ENCODE results near the gene NKD2.
"Not testable (repeated sequence)": the region's sequence is repeated elsewhere in the genome, so short reads cannot be mapped to it uniquely, and the experiment has no call there.

NKD2 gene

DNA sequence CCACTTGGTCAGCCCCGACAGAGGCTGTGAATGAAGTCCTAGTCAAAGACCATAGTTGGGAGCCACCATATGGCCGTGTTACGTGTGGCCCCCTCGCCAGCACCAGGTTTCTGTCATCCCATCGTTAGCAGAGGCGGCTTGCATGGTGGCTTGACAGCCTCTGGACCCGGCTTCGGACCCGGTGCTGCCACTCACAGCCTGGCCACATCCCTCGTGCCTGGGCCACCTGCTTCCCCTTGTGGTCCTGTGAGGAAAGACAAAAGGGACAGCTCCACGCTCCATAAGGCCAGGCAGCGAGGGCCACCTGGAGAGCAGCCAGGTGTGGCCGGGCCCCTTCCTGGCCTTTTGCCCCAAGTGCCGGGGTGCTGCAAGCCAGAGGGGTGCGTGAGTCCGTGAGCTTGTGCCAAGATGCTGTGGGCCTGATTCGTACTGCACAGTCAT, 6.2 kb downstream of the NKD2 start:
- DNase-seq, result no peak

DNA sequence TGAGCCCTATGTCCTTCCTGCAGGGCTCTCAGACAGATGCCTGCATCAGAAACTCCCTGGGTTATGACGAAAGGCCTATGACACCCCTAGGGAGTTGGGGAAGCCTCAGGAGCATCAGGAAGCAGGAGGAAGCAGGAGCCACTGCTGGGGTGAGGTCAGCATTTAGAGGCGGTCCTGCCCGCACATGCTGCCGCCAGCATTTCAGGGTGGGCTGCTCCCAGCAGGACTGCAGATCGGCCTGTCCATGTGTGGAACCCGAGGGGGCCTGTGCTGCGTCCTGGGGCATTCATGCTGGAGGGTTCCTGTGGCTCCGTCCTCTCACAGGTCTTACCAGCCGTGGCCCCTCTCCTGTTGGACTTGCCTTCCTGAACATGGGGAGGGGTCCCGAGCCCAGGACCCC, 6.9 kb downstream of the NKD2 start:
- no peak for DNase-seq

DNA sequence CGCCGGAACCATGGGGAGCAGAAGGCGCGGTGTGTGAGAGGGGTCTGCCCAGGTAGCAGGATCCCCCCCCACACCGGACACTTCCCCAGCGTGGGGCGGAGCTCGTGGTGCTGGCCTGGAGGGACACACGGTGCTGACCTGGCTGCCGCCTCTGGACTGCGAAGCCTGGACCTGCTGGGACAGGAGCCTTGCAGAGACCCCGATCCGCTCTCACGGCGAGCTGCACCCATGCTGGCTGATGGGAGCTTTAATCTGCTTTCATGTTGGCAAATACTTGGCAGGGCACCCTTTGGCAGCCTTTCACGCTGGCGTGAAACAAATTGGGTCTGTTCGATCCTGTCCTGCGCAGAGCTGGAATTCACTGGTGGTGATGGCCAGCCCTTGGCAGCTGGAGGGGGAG, 7.4 kb downstream of the NKD2 start:
- DNase-seq, result no peak

DNA sequence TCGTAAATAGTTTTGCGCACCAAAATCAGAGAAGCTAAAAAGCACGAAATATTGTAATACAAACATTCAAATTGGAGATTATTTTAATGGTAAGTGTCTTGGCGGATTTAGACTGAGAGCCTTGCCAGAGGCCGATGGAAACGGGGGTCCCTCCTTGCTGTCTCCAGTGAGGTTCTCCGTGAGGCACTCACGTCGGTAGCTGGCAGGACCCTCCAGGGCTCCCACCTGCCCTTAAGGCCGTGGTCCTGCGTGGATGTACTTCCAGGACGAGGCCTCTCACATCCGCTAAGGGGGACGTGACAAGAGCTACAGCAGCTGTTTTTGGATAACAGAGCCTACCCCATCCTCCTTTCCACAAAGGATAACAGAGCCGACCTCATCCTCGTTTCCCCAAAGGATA, 7.9 kb downstream of the NKD2 start:
- DNase-seq, result no peak

DNA sequence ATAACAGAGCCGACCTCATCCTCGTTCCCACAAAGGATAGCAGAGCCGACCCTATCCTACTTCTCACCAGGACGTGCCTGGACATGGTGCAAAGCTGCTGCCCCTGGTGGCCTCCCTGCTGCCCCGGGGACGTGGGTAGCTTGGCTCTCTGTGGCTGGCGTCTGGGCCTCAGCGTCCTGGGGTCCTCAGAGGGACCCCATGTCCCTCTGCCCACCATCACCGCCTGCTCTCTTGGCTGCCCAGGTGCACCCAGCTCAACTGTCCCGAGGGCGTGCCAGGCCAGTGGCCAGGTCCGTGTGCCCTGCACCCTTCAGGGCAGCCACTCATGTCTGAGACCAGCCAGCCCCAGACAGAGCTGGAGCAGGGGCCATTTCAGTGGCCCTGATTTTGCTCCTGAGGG, 8.5 kb downstream of the NKD2 start:
- no peak for DNase-seq

DNA sequence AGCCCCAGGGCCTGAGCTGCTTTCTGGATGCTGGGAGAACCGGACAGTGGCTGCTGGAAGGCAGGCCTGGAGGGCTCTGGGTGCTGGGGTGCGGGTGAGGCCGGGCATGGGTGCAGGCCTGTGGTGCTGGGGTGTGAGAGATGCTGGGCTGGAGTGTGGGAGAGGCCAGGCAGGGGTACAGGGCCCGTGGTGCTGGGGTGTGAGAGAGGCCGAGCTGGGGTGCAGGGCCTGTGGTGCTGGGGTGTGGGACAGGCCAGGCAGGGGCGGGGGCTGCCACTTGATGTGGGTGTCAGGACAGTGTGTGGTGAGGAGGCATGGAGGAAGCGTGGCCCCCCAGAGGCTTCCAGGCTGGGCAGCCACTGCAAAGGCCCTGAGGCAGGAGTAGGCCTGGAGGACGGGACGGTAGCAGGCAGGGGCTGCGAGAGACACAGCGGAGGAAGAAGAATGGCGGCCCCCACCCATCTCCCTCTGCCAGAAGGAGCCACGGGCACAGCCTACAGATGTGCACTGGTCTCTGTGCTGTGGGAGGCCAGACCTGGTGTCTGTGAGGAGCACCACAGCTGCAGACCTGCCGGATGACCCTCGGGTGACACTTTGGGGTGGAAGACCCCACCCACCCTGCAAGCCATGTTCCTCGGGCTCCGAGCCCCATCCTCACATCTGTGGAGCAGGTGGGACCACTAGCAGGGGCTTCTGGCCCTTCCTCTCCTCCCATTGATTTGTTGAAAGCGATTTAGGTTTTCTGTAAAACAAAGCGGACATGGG, 9.3 kb downstream of the NKD2 start:
- no peak for DNase-seq

DNA sequence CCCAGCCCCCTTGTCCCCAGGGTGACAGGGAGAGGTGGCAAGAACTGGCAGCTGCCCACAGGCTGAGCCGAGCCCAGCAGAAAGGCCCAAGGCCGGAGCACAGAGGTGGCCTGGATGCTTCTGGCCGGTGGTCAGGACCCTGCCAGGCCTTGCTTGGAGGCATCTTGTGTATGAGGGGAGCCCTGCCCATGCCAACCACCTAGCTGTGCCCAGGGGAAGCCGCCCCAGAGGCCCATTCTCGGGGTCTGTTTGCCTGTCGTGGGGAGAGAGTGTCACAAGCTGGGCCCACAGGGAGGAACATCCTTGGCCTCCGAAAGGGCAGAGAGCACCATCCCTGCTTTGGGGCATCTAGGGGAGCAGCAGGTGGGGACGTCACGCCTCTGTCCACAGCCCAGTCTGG, 10.0 kb downstream of the NKD2 start:
- no peak for DNase-seq

DNA sequence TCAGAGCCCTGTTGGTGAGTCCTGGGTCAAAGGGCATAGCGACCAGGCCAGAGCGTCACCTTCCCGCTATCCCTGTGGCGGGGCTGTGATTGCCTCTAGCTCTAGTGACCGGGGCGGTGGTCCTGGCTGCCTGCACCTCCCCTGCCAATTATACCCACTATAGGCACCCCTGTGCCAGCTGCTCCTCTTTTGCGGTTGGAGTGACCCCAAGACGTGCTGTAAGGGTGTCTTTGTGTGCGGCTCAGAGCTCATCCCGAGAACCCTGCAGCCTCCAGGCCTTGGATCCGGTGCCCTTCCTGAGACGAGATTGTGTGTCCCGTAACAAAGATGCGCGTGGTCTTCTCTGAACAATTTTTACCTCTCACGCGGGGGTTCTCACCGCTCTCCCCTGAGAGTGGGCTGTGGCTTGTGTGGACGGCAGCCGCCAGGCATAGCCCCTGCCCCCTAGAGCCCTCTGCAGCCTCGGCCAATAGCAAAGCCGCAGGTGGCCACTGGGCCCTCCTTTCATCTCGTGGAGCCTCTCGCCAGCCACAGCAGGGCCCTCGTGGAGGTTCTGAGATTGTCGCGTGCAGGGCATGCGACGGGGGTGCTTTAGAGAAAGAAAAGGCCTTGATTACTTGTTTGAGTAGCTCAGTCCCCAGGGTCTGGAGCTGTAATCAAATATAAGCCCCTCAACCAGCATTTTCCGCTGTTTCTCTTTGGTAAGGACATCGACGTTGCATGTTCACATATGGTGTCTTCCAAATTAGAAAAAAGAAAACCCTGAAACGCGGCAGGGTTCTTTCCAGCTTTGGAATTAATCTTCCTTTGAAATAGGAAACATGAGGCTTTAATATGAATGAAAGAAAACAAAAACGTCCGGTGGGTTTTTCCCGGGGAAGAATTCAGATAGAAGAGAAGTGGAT, 10.7 kb downstream of the NKD2 start:
- DNase-seq, result no peak

DNA sequence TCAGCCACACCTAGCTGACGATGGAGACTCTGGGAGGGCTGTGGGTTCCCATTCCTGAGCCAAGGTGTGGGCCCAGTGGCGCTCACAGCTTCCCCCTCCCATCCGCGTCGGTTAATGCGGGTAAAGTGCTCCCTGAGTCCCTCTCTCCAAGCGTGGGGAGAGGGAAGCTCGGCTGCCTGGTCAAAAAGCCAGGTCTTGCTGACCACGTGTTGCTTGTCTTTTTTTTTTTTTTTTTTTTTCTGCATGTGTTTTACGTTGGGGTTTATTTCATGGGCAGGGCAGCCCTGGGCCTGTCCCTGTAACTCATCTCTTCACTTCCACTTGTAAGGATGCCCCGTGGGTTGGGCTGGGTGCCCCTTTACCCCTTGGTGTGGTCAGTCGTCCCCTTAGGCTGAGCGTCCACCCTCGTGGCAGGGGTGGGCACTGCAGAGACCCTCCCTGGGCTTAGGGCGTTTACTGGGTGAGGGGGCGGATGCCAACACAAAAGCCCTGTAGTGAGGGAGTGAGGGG, 11.9 kb downstream of the NKD2 start:
- no peak for DNase-seq

DNA sequence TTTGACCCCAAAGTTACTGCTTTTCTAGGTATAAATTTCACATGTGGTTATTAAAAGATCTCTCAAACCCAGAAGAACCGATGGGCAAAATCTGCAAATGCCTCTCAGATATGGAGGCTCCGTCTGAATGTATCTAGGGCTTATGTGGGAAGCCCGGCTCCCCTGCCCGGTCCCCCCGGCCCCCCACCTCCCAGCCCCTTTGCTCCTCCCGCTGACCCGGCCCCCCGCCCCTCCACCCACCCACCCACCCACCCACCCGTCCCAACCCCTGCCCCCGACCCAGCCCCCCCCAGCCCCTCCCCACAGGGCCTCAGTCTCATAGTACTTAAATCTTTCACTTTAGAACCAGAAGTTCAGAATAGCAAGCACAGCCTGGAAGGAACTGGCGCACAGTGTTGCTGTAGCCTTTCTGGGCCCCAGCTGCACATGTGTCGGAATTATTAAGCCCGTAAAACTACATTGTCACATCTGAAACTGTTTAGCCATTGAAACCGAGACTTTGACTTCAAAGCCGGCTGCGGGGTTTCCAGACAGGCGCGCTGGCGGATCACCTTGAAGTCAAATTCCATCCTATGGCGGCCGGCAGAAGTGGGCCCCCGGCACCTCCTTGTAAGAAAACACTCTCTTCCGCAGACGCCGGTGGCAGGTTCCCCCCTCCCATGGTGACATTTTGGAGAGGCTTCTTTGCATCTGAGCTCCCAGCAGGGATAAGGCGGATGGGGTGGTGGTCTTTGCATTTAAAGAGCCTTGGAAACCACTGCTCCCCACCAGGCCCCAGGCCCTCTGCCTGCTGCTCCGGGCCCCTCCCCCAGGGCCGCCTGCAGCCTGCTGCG, 12.8 kb downstream of the NKD2 start:
- DNase-seq, result no peak

DNA sequence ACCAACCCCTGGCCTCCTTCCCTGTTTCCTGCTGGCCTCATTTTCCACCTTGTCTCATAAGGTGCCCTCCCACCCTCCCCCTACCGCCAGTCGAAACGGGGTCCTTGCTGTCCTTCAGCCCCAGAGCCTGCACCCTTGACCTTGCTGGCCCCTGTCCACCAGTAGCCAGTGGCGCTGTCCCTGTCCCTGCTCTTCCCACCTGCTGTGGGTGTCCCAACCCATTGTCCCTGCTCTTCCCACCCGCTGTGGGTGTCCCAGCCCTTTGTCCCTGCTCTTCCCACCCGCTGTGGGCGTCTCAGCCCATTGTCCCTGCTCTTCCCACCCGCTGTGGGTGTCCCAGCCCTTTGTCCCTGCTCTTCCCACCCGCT, 13.4 kb downstream of the NKD2 start:
- DNase-seq, result not testable (repeated sequence)

DNA sequence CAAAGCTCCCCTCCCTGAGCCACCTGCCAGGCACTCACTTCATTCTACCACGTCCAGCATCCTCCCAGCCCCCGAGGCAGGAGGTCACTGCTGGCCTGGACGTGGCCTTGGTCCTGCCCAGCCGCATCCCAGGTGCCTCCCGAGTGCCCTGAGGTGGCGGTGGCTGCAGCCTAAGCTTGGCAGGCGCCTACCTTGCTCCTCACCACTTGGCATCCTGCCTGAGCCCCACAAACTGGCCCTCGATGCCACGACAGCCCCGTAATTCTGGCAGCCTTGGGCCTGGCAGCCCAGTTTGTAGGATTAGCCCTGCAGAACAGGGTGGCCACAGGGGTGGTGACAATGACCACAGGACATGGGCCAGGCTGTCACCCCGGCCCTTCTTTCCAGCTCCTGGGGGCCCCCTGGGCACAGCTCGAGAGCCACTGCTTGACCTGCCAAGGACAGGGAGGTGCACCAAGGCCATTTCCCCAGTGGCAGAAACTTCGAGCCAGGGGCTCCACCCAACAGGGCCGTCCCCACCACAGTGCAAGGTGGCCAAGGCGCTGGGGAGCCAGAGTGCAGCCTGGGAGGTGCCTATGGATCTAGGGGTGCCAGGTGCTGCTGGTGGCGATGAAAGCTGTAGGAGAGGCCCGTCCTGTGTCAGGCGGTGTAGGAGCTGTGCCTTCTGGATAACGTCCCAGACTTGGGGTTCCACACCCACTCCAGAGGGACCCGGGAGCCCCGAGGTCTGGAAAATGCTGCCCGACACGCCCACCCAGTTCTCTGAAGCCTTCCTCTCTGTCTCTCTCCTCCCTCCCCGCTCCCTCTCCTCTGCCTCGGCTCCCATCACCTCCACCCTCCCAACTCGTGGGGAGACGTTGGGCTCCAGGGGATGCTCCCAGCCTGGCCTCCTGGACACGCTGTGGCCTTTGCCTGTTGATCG, 18.4 kb downstream of the NKD2 start:
- no peak for DNase-seq

DNA sequence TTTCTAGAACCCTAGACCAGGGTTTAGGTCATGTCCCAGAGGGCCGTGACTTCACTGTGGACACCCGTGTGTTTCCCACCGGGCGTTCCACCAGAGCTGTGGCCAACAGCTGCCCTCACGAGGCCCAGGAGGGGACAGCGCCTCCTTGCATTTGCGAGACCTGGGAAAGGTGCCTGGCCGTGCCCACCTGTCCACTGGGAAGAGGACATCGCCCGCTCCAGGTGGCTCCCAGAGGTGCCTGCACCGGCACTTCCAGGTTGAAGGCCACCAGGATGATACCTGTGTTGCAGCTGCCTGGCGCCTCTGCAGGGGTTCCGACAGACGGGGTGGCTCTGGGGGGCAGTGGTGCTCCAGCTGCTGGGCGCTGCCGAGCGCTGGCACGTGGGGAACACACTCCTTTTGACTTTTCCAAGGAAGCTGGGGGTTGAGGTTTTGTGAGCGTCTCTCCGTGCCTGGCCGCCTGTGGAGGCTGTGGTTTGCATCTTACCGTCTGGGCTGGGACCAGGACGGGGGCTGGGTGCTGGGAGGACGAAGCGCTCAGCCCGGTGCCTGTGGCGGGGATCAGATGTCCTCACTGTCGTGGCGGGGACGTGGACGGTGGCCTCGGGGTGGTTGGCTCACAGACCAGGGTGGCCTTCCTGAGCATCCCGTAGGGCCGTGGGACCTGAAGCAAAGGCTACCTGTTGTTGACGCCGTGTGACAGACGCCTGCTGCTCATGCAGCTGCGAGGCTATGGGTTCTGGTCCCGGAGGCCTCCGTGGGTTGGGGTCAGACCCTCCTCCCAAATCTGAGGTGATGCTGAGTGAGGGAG, 19.2 kb downstream of the NKD2 start:
- DNase-seq, result no peak

DNA sequence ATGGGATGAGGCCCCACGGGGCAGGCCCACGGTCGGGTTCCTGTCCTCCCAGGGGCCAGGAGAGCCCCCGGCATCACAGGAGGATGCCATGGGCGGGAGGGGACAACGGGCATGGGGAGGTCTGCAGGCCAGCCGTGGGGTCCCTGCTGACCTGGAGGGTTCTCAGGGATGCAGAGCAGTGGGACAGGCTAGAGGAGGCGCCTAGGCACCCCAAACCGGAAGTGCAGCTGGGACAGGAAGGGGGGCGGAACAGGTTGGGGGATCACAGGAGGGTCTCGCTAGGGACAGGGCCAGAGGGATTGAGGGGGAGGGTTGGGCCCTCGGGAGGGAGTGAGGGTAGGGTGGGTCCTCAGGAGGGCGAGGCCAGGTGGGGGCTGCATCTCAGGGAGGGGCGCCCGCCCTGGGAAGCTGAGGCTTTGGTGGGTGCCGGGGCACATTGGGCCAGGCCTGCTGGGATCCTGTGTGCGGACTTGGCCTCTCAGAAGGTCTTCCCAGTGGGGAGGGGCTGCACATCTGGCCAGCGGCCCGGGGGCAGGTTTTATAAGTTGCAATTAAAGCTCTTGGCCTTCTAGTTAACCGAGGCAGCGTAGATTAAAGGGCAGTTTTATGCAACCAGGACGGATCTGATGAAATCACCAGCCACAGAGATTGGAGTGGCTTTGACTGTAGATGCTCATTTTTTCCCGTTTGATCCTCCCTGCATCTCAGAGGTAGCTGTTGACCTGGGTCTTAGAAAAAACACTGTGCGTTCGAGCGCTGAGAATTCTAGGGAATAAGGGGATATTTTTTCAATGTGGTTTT, 20.1 kb downstream of the NKD2 start:
- DNase-seq, result no peak

DNA sequence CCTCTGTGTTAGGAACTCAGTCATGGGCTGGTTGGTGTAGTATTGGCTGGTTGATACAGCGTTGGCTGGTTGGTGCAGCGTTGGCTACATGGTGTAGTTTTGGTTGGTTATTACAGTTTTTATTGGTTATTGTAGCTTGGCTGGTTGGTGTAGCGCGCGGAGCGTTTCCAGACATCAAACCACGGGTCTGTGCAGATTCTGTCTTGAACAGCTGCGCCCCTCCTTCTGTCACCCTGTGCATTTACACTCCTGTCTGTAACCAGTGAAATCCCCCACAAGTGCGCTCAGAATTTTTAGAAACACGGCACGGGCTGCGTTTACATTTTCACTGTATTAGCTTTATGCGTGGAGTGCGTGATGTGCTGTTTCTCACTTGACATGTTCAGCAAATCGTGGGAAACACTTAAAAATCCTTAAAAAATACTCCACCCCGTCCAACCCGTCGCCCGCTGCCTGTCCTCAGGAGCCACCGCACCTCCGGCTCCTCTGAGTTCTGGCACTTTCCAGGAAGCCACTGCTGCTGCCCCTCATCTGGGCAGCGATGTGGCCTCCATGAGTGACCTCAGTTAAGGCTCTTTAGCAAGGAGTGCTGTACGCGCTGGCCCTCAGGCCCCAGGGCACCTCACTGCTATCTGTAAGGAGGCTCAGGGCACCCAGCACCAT, 20.8 kb downstream of the NKD2 start:
- no peak for DNase-seq

DNA sequence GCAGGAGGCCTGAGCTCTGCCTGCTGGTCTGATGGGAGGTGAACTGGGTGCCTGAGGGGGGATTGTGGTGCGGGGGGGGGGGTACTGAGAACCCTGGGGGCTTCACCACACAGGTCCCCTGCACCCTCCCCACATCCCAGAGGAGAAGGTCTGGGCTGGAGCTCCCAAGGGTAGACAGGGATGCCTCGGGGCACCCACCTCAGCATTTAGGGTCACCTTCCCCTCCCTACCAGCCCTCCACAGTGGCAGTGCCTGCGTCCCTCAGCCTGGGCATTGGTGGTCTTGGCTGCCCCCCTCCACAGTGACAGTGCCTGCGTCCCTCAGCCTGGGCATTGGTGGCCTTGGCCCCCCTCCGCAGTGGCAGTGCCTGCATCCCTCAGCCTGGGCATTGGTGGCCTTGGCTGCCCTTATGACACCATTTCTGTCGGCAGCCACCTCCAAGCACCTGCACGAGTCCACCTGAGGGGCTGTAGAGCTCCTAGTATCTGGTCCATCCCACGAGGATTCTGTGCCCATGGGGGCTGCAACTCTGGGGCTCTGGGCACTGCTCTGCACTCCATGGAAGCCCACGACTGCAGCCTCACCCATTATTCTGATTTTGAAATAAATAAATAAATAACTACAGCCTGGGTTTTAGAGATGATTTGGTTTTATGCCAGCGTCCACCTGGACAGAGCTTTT, 21.5 kb downstream of the NKD2 start:
- no peak for DNase-seq

DNA sequence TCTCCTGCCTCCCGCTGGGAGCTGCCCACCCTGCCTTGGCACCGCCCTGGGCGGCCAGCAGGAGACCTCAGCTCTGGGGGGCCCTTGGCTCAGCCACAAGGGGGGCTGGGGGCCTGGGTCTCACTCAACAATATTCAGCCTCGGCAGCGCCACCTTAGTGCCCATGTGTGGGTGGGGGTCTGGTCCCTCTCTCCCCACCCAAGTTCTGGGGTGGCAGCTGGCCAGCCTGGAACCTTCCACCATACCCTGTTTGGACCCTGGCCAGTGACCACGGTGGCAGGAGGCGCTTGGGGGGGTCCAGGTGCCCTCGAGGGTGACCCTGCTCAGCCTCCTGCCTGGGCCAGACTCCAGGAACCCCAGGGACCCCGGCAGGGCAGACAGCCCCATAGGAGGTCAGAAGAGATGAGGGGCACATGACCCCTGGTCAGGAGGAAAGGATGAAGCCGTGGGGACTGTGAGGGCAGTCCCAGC, 22.2 kb downstream of the NKD2 start:
- DNase-seq, result no peak

DNA sequence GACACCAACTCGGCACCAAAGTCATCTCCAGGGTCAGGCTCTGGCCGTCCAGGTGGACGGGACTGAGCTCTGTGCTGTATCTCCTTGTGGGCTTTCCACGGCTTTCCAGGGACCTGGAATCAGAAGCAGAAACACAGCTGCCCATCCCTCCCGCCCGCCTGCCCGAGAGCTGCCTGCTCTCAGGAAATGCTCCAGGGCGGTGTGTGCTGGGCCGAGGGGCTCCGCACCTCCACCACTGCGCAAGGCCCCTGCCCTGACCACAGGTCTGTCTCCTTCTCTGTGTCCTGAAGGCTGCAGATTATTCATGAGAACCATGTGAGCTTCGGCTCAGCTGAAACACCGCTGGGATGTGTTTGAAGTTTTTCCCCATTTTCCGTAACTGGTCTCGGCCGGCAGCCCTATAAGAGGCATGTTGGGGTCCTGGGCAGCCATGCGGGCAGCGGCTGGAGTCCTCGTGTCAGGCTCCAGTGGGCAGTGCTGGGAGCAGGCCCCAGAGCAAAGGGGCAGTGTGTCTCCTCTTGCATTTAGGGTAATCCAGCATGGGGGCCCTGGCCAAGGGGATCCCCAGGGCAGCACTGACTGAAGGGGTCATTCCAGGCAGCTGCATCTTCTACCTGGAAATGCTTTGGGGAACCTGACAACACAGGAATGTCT, 22.8 kb downstream of the NKD2 start:
- DNase-seq, result no peak
